Neural progenitor cell (in vitro differentiated cells): ENCODE results near the gene SPOCK3. TPM values are rescaled to one million over a fixed set of nuclear protein-coding genes. Genes with fewer than 3 reads are reported as not detected.

Experiments used
- DNase-seq: peaks from one replicate; pipeline ENCODE4 v3.0.0-alpha.2; 2016; ENCODE audit warnings: low spot score
- H2AFZ ChIP-seq: fragments of 200-600 bp; sonication (generic); replicated peaks from 2 replicates; pipeline ENCODE4 v1.6.1; 2016; ENCODE audit warnings: antibody characterized with exemption
- H3F3A ChIP-seq: fragments of 200-600 bp; sonication (generic); 2 replicates; pipeline ENCODE4 v1.6.1; 2016; ENCODE audit warnings: antibody characterized with exemption, low read depth
- H3K27ac ChIP-seq: fragments of 200-600 bp; sonication (generic); 2 replicates; pipeline ENCODE4 v1.5.1; 2016; ENCODE audit warnings: mild to moderate bottlenecking
- H3K27me3 ChIP-seq: fragments of 200-600 bp; sonication (generic); 2 replicates; pipeline ENCODE4 v1.6.1; 2016; ENCODE audit warnings: mild to moderate bottlenecking, moderate library complexity
- H3K36me3 ChIP-seq: fragments of 200-600 bp; sonication (generic); 2 replicates; pipeline ENCODE4 v1.5.1; 2016
- H3K4me1 ChIP-seq: fragments of 200-600 bp; sonication (generic); 2 replicates; pipeline ENCODE4 v1.6.1; 2016; ENCODE audit warnings: mixed run types
- H3K4me2 ChIP-seq: fragments of 200-600 bp; sonication (generic); 2 replicates; pipeline ENCODE4 v1.6.1; 2016
- H3K4me3 ChIP-seq: fragments of 200-600 bp; sonication (generic); 2 replicates; pipeline ENCODE4 v1.5.1; 2016
- H3K79me2 ChIP-seq: fragments of 200-600 bp; sonication (generic); 2 replicates; pipeline ENCODE4 v1.6.1; 2016; ENCODE audit warnings: low read depth
- H3K9ac ChIP-seq: fragments of 200-600 bp; sonication (generic); 2 replicates; pipeline ENCODE4 v1.6.1; 2016
- H3K9me3 ChIP-seq: fragments of 200-600 bp; sonication (generic); 2 replicates; pipeline ENCODE4 v1.5.1; 2016; ENCODE audit warnings: low read depth
- H4K20me1 ChIP-seq: fragments of 200-600 bp; sonication (generic); 2 replicates; pipeline ENCODE4 v1.6.1; 2016; ENCODE audit warnings: low read depth
- H3K27ac Mint-ChIP-seq: 3 replicates; pipeline ENCODE4 v1.8.0; 2021; ENCODE audit warnings: mixed read lengths
- H3K27me3 Mint-ChIP-seq: 2 replicates; pipeline ENCODE4 v1.8.0; 2022; ENCODE audit warnings: low read depth, mild to moderate bottlenecking, inconsistent platforms, moderate library complexity, mixed read lengths; ENCODE audit not compliant: insufficient read depth
- H3K36me3 Mint-ChIP-seq: 3 replicates; pipeline ENCODE4 v1.8.0; 2021; ENCODE audit warnings: mixed read lengths
- H3K4me1 Mint-ChIP-seq: 3 replicates; pipeline ENCODE4 v1.8.0; 2021; ENCODE audit warnings: mixed read lengths
- H3K4me3 Mint-ChIP-seq: 3 replicates; pipeline ENCODE4 v1.8.0; 2021; ENCODE audit warnings: mild to moderate bottlenecking, moderate library complexity, mixed read lengths
- H3K9me3 Mint-ChIP-seq: 3 replicates; pipeline ENCODE4 v1.8.0; 2020; ENCODE audit warnings: mixed read lengths
- CTCF ChIP-seq: fragments of 200-600 bp; sonication (generic); IDR thresholded peaks from 2 replicates; pipeline ENCODE4 v1.5.1; 2017; ENCODE audit warnings: antibody characterized with exemption, mild to moderate bottlenecking
- EZH2 ChIP-seq: fragments of 200-600 bp; sonication (generic); IDR thresholded peaks from 2 replicates; pipeline ENCODE4 v1.6.1; 2017; ENCODE audit warnings: antibody characterized with exemption, mild to moderate bottlenecking, moderate library complexity
- EZH2phosphoT487 ChIP-seq: fragments of 200-600 bp; sonication (generic); IDR thresholded peaks from 2 replicates; pipeline ENCODE4 v1.6.1; 2017; ENCODE audit warnings: antibody characterized with exemption
- total RNA-seq: library from RNA; depleted of rRNA; stranded (reverse); fragments of >200 nt; gene quantifications from 2 replicates; pipeline ENCODE4 v1.2.3, GENCODE V29; 2015; ENCODE audit warnings: low replicate concordance

Gene SPOCK3
- total RNA-seq, 1 donor from 2014 or later: 0.21 TPM

GRCh38 chr4:167041524-167041923 lies 192.8 kb downstream of the SPOCK3 start:
- H4K20me1 ChIP-seq: no peaks in the 10 kb centered on the region
- Mint-ChIP-seq H3K36me3 (no peaks in the 10 kb centered on the region), H3K9me3 (no peaks in the 10 kb centered on the region), H3K4me3 (no peak overlapping the region), H3K4me1 (no peaks in the 10 kb centered on the region), H3K27me3 (peaks cover 3% of the 10 kb centered on the region), H3K27ac (no peak overlapping the region)
- H3K4me3 ChIP-seq: no peak overlapping the region
- no peak overlapping the region for H3K27ac ChIP-seq
- H3K79me2 ChIP-seq: no peaks in the 10 kb centered on the region
- no peak for TF ChIP-seq EZH2
- no peak for TF ChIP-seq EZH2phosphoT487
- no peak for TF ChIP-seq CTCF
- no peak overlapping the region for H3K4me2 ChIP-seq
- H3K9me3 ChIP-seq: no peaks in the 10 kb centered on the region
- no peaks in the 10 kb centered on the region for H3K27me3 ChIP-seq
- H3K9ac ChIP-seq: no peak overlapping the region
- no peak overlapping the region for H2AFZ ChIP-seq
- no peaks in the 10 kb centered on the region for H3F3A ChIP-seq
- H3K36me3 ChIP-seq: no peaks in the 10 kb centered on the region
- H3K4me1 ChIP-seq: no peaks in the 10 kb centered on the region
- DNase-seq: no peak

GRCh38 chr4:167035390-167035789 lies 198.9 kb downstream of the SPOCK3 start:
- no peak for DNase-seq
- TF ChIP-seq CTCF: no peak
- TF ChIP-seq EZH2: no peak
- TF ChIP-seq EZH2phosphoT487: no peak
- Mint-ChIP-seq H3K4me1 (no peaks in the 10 kb centered on the region), H3K9me3 (no peaks in the 10 kb centered on the region), H3K27ac (no peak overlapping the region), H3K36me3 (no peaks in the 10 kb centered on the region), H3K27me3 (peaks cover 3% of the 10 kb centered on the region), H3K4me3 (no peak overlapping the region)
- H3F3A ChIP-seq: no peaks in the 10 kb centered on the region
- no peak overlapping the region for H3K27ac ChIP-seq
- H3K9me3 ChIP-seq: no peaks in the 10 kb centered on the region
- H4K20me1 ChIP-seq: no peaks in the 10 kb centered on the region
- no peak overlapping the region for H3K4me2 ChIP-seq
- no peaks in the 10 kb centered on the region for H3K27me3 ChIP-seq
- no peak overlapping the region for H3K4me3 ChIP-seq
- H3K36me3 ChIP-seq: no peaks in the 10 kb centered on the region
- H2AFZ ChIP-seq: no peak overlapping the region
- H3K79me2 ChIP-seq: no peaks in the 10 kb centered on the region
- no peak overlapping the region for H3K9ac ChIP-seq
- no peaks in the 10 kb centered on the region for H3K4me1 ChIP-seq

- no peaks in the 10 kb centered on the region for H4K20me1 ChIP-seq
- TF ChIP-seq EZH2phosphoT487 (no peak), EZH2 (no peak), CTCF (no peak)
- DNase-seq: no peak
- no peaks in the 10 kb centered on the region for H3K4me1 ChIP-seq
- no peaks in the 10 kb centered on the region for H3K9me3 ChIP-seq
- Mint-ChIP-seq H3K9me3 (no peaks in the 10 kb centered on the region), H3K27me3 (peaks cover 3% of the 10 kb centered on the region), H3K36me3 (no peaks in the 10 kb centered on the region), H3K4me3 (no peak overlapping the region), H3K4me1 (no peaks in the 10 kb centered on the region), H3K27ac (no peak overlapping the region)
- no peak overlapping the region for H2AFZ ChIP-seq
- H3F3A ChIP-seq: no peaks in the 10 kb centered on the region
- no peaks in the 10 kb centered on the region for H3K27me3 ChIP-seq
- H3K4me2 ChIP-seq: no peak overlapping the region
- no peak overlapping the region for H3K4me3 ChIP-seq
- H3K36me3 ChIP-seq: no peaks in the 10 kb centered on the region
- H3K79me2 ChIP-seq: no peaks in the 10 kb centered on the region
- no peak overlapping the region for H3K27ac ChIP-seq
- no peak overlapping the region for H3K9ac ChIP-seq
Measured at GRCh38 chr4:167034983-167035382, 199.3 kb downstream of the SPOCK3 start.
